NCI-H1105 (cell line): ENCODE results near the gene NBPF1.
"Not testable (repeated sequence)": the region's sequence is repeated elsewhere in the genome, so short reads cannot be mapped to it uniquely, and the experiment has no call there.

Source experiments
- DNase-seq: peaks from one replicate; lab custom pipeline; 2025; lab: John Stamatoyannopoulos, UW

The NBPF1 gene

DNA sequence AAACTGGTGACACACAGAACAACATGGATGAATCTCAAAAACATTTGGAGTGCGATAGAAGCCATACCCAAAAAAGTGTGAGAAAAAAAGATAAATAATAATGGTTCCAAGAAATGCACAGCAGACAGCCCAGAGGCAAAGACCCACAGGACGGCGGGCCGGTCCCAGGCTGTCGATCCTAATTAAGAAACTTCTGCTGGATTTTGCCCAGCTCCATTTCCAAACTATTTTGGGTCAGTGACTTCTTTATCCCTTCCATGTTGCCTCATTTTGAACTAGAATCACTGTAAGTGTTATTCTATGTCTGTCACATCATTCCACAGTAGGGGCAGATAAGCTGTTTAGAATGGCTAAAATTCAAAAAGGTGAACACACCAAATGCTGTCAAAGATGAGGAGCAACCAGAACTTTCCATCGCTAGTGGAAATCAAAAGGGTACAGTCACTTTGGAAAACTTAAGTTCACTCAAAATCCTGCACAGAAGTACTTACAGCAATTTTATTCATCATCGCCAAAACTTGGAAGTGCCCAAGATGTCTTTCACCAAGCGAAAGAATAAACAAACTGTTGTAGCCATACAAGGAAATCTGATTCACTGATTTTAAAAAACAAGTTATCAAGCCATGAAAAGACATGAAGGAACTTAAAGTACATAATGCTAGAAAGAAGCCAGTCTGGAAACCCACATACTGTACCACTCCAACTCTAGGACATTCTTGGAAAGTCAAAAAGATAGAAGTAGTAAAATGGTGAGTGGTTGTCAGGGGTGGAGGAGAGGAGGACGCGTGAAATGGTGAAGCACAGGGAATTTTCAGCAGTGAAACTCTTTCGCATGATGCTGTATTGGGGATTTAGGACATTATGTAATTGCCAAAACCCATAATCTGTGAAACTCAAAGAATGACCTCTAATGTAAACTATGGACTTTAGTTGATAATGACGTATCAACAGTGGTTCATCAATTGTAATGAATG lies 7.5 kb downstream of the NBPF1 start:
- DNase-seq, result no peak

GRCh38 chr1:16605213-16605525 lies 8.2 kb downstream of the NBPF1 start:
- DNase-seq, result no peak

DNA sequence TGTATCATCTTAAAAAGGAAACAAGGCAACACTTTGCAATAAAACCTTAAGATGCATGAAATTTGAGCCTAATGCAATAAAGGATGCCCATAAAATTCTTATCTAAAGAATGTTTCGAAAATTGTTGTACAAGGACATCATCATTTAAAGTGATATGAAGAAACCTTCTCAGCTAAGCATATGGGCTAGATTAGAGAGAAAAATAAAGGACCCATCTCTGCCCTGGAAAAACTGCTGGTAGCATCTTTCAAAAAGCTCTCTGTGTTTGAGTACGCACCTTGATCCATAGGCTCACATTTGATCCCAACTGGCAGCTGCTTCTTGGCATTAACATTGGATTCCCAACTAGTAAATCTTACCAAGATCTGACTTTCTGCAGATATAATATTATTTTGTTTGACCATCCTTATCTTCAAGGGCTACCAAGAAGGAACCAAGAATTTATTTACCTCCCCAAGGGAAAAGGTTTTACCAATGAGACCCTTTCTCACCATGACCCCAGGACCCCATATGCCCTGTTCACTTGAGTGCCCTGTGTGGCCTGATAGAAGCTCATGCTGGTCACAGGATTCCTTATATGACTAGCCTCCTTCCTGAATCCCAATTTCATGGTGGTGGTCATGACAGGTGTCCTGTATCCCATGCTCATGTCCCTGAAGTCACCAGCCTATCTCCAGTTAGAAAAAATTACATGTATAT lies 8.7 kb downstream of the NBPF1 start:
- DNase-seq, result not testable (repeated sequence)

GRCh38 chr1:16603623-16604022 lies 9.7 kb downstream of the NBPF1 start:
- DNase-seq, result peak; percentile 41

- not testable (repeated sequence) for DNase-seq
These were observed 10.9 kb downstream of the NBPF1 start for GRCh38 chr1:16602336-16603011.

- DNase-seq, result not testable (repeated sequence)
These were observed 12.2 kb downstream of the NBPF1 start for GRCh38 chr1:16600855-16601786.

GRCh38 chr1:16599326-16599725 lies 14.0 kb downstream of the NBPF1 start:
- DNase-seq, result not testable (repeated sequence)

DNA sequence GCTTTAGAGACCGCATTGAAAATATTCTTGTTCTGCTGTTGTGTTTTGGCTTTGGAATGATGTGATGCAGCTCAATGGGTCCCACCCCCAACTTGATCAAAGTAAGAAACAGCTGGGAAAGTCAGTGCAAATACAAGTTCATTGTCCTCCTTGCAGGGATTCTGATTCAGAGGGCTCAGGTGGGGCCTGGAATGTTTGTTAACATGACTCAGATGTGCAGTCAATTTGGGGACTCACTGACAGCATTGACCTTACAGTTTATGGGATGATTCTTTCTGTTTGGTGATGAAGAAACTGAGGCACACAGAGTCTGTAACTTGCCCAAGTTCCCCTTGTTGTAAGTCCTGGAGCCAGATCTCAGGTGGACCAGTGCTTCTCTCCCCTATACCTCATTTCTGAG lies 18.1 kb downstream of the NBPF1 start:
- not testable (repeated sequence) for DNase-seq

DNA sequence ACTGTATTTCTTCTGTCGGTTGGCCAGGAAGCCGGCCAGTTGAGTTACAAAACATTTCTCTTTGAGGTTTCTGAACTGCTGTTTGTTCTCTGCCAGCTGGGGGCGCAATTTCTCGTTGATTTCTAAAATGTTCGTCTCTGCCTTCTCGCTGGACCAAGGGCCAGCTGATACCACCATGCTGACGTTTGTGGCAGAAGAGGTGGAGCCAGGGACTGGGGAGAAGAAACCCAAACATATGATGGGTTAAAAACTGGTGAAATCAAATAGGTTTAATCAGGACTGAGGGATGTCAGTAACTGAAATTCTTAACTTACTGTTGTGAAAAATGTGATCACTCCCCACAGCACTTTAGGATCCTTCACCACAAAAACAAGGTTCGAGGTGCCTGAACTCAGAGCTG lies 21.5 kb downstream of the NBPF1 start:
- not testable (repeated sequence) for DNase-seq

- DNase-seq, result not testable (repeated sequence)
These were observed 25.3 kb downstream of the NBPF1 start for GRCh38 chr1:16588081-16588480.

DNA sequence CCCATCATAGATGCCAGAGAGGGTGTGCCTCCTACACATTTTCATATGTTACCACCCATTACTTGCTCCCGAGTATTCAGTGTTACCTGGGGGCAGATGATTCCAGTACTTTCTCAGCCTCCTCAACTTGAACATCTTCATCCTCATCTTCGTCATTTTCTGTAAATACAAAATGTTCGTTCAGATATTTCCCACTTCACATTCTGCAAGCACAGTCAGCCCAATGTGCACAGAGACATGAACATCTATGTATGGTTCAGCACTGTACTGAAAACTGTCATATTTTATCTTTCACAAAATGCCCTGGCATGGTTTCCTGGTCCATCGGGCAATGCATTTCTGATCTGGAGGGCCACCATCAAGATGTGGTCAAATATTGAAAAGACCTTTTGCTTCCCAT lies 25.7 kb downstream of the NBPF1 start:
- not testable (repeated sequence) for DNase-seq

GRCh38 chr1:16565324-16565723 lies 48.0 kb downstream of the NBPF1 start:
- DNase-seq, result not testable (repeated sequence)

DNA sequence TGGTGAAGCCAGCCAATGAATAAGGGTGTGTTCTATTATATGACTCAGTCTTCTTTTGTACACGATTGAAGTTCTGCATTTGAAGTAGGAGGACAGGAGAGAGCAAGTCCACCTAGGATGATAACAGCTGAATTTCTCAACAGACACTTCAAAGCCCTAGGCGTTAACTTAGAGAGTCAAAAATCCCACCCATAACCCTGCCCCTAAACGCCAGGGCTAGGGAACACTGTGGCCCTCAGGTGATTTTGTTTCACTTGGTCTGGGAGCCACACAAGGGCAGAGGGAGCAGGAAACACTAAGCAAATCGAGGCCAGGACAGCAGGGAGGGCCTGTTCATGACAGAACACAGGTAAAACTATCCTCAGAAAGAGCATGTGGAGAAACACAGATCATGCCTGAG lies 52.3 kb downstream of the NBPF1 start:
- not testable (repeated sequence) for DNase-seq

GRCh38 chr1:16560498-16560897 lies 52.9 kb downstream of the NBPF1 start:
- not testable (repeated sequence) for DNase-seq

- not testable (repeated sequence) for DNase-seq
These were observed 53.7 kb downstream of the NBPF1 start for GRCh38 chr1:16559688-16560087.

- DNase-seq, result not testable (repeated sequence)
These were observed 56.3 kb downstream of the NBPF1 start for GRCh38 chr1:16557034-16557433.

- DNase-seq, result not testable (repeated sequence)
These were observed 60.1 kb downstream of the NBPF1 start for GRCh38 chr1:16553244-16553643.

GRCh38 chr1:16550212-16550918 lies 63.0 kb downstream of the NBPF1 start:
- DNase-seq, result not testable (repeated sequence)

- DNase-seq, result not testable (repeated sequence)
These were observed 63.8 kb downstream of the NBPF1 start for GRCh38 chr1:16549545-16549944.

GRCh38 chr1:16547502-16548241 lies 65.7 kb downstream of the NBPF1 start:
- DNase-seq, result not testable (repeated sequence)
